GM12892 (cell line): ENCODE results near the gene ABHD17A.
"Not testable (repeated sequence)": the region's sequence is repeated elsewhere in the genome, so short reads cannot be mapped to it uniquely, and the experiment has no call there.

Source experiments
- DNase-seq: peaks from one replicate; pipeline ENCODE4 v3.0.0; 2011; ENCODE audit not compliant: insufficient read length
- FAIRE-seq: peaks from 2 replicates; lab custom pipeline; 2011; peaks lifted over from hg19 to GRCh38; lab: Jason Lieb, UNC
- POLR2A ChIP-seq: IDR thresholded peaks from 2 replicates; pipeline ENCODE4 v1.6.1; 2011; ENCODE audit warnings: low read depth, low read length, control low read depth
- POLR2AphosphoS5 ChIP-seq: IDR thresholded peaks from 2 replicates; pipeline ENCODE4 v1.6.1; 2011; ENCODE audit warnings: low read depth, low read length, control low read depth
- TAF1 ChIP-seq: IDR thresholded peaks from 2 replicates; pipeline ENCODE4 v1.6.1; 2011; ENCODE audit warnings: low read depth, mild to moderate bottlenecking, control low read depth, low read length, borderline replicate concordance

The ABHD17A gene

DNA sequence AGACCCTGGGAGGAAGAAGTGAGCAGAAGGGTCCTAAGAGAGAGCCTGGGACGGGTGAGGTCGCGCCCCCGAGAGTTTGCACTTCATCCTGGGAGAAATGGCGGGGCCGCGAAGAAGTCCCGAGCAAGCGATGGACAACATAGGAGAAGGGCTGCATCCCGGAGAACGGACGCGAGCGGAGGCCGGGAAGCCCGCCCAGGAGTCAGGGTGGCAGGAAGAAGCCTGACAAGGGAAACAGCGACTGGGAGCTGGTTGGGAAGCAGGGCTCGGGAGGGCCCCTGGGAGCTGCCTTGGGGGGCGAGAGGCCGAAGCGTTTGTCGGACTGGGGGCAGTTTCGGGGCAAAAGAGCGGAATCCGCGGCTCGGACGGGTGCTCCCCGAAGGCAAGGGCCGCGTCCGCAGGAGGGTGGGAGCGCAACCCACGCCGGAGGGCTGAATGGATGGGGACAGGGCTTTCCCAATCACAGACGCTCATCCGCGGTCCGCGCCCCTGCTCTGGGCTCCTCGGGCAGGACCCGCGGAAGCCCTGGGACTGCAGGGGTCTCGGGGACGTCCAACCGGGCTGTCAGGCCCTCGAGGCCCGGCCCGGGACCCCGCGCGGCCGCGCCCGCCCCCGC lies 469 bp downstream of the ABHD17A start:
- TF ChIP-seq POLR2A: 0 out of 2 replicates have a peak, but pooled peaks have one; percentile 41
- TF ChIP-seq TAF1: no peak
- no peak for TF ChIP-seq POLR2AphosphoS5
- no peak for DNase-seq
- no peak for FAIRE-seq

DNA sequence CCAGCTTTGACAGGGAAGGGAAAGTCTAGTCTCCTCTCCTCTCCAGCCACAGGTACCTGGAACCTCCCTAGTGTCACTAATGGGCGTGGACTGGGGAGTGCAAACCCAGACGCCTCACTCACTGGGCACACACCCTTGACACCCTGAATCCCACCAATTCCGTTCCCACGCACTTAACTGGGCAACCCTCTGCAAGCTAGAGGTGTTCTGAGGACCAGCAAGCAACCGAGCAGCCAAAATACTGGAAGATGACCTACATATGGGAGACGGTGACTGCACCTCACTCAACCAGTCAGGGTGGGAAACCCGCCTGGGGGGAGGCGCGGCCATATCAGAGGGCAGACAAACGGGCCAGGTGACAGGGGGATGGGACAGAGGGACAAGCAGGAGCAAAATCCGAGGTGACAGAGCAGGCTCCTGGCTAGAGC lies 991 bp downstream of the ABHD17A start:
- TF ChIP-seq POLR2A: no peak
- TF ChIP-seq POLR2AphosphoS5: no peak
- no peak for TF ChIP-seq TAF1
- peak; percentile 90 for FAIRE-seq
- no peak for DNase-seq

DNA sequence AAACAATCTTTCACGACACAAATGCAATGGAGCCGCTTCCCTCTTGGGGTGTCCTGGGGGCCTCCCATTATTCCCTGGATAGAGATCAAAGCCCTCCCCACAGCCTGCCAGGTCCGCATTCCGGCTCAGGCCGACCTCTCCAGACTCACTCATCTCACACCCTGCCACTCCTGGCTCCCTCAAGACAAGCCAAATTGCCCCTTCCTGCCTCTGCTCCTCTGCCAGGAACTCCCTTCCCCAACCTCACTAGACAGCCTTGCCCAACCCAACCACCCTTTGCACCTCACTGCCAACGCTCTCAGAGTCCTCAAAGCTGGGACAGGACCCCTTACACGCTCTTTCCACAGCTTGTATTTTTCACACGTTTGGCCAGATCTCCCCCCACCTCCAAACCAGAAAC lies 1.5 kb downstream of the ABHD17A start:
- DNase-seq (no peak), FAIRE-seq (no peak)
- no peak for TF ChIP-seq POLR2A
- TF ChIP-seq TAF1: no peak
- no peak for TF ChIP-seq POLR2AphosphoS5

DNA sequence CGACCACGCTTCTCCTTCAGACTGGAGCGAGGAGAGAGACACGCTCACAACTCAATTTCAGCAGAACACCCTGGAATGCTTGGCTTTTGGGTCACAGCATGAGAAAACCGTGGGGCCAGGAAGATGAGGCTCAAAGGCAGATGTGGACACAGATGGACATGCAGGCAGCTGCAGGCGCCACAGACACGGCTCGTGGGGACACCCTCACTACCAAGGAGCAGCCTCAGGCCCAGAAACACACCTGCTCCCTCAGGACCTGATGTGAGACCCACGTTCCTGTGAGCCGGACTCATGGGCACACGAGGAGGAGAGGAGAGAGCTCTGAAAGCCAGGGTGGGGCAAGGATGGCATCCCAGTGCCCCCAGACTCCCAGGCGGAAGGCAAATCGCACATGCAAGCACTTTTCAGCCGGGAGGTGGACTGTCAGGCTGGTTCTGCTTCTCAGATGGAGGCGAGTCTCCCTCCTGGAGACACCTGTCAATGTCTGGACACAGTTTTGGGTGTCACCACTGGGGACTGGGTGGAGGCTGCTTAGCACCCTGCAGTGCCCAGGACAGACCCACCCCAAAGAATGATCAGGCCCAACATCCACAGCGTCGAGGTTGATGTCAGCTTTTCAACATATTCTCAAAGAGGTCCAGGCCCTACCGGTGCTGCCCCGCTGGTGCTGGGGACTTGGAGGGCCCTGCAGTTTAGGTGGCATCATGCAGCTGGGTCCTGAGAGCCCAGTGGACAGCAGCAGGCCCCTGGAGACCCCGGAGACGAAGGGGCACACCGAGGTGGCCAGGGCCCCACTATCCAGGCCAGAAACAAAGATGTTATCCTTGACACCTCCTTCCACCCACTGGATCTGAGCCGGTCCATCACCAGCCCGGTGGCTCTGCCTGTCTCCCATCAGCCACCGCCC lies 2.3 kb downstream of the ABHD17A start:
- FAIRE-seq (no peak), DNase-seq (no peak)
- no peak for TF ChIP-seq TAF1

DNA sequence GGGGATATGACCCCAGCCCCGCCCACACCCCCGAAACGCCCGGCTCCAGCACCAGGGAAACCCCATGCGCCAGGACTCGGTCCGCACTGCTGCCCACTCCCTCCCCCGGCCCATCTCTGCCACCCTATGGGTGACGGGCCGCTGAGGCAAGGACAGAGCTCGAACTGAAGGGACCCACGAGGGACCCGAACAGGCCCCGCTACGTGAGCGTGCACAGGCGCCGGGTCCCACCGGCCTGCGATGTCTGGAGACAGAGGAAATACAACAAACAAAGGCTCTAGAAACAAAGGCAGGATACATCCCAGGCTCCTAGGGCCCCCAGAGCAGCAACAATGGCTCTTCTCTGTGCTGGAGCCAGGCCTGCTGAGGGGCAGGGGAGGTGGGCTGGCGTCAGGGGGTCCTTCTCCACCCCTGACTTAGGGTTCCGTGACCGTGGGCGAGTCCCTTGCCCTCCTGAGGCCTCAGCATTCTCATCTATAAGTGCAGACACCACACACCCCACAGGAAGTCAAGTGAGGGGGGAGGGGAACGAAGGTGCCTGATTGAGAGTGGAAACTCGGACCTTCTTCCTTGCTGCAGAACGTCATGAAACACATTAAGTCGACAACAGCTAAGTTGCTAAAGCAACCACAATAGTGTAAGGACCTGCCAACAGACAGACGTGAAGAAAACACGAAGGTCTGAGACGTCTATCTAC lies 3.1 kb downstream of the ABHD17A start:
- no peak for FAIRE-seq
- no peak for DNase-seq
- TF ChIP-seq POLR2AphosphoS5 (no peak), POLR2A (no peak), TAF1 (no peak)

DNA sequence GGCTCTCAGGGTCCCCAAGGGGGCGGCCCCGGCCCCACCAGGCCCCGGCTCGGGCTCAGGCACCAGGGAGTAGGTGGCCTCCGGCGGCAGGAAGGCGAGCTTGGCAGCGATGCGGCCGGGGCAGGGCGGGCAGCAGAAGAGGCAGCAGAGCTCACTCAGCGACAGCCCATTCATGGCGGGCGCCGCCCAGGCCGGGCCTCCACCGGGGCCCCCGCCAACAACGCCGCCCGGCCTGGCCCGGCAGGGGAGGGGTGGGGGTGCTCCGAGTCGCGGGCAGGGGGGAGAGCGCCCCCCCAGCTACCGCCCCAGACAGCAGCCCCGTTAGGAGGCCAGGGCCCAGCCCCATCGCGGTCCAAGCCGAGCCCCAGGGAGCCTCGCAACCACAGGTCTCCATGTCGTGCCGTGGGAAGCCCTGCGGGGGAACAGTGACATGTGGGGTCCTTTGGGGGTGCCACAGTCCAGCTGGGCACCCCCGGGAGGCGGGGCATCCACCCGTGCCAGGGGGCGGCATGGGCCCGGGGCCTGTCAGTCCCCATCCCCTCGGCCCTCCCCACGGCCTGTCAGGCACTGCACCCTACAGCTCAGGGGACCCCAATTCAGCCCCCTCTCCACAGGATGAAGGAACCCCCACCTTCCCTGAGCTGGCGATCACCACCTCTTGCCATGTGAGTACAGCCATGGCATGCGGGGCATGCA lies 3.8 kb downstream of the ABHD17A start:
- not testable (repeated sequence) for DNase-seq, FAIRE-seq

DNA sequence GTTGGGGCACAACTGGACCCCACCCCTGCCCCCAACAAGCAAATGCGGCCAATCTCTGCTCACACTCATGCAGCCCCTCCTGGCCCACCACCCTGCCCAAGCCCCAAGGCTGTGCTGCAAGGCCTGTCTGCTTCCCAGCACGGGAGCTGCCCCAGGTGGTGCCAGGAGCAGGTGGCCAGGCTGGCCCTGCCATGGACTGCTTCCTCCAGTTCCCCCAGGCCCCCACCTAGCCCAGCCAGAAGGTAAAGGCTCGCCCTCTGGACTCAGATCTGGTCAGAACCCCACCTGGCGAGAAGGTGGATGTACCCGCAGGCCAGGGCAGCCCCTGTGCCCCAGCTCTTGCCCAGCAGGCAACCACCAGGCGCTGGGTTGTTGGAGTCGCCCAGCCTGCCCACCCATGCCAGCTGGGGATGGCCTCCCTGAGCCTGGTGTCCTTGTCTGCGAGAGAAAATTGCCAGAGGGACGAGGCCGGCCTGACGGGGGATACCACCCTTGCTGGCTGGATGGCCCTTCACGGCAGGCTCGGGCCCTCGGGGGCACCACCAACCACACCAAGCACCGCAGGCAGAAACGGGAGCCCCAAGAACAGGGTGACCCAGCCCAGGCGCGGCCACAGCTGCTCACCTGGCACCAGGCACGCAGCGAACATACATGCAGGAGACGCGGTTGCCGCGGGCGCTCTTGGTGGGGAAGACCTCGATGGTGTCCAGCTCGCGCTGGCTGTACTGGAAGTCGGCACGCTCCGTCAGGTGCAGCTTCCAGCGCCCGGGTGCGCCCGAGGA lies 4.5 kb downstream of the ABHD17A start:
- no peak for DNase-seq
- no peak for FAIRE-seq
- TF ChIP-seq POLR2A (no peak), POLR2AphosphoS5 (no peak), TAF1 (no peak)

DNA sequence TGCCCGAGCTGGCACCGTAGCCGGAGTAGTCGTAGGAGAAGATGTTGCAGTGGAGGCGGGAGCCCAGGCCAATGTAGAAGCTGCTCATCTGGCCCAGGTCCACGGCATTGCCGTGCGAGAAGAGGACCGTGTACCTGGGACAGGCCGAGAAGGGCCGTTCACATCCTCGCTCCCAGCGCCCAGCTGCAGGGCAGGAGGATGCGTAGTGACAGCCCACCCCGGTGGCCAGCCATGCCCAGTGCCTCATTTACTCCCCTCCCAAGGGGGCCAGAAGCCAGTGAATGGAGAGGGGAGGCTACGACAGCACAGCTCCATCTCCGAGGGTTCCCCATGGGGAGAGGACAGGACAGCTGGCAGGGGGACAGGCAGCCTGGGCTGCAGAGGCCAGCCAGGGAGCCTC lies 5.3 kb downstream of the ABHD17A start:
- not testable (repeated sequence) for DNase-seq, FAIRE-seq

DNA sequence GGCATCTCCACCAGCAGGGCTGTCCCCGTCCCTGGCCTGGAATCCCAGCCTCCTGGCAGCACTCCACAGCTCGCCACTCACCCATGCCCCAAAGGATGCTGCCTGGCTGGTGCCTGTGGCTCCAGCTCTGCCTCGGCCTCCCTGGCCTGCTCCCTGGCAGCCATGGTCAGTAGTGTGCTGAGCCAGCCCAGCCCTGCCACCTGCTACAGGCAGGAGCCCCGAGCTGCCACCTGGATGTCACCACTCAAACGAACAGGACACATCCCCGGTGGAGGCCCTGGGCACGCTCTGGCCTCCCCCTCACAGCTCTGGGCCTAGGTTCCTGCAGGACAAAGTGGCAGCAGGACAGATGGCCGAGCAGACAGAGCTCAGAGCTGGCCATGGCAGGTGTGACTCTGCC lies 6.7 kb downstream of the ABHD17A start:
- FAIRE-seq, DNase-seq: not testable (repeated sequence)

DNA sequence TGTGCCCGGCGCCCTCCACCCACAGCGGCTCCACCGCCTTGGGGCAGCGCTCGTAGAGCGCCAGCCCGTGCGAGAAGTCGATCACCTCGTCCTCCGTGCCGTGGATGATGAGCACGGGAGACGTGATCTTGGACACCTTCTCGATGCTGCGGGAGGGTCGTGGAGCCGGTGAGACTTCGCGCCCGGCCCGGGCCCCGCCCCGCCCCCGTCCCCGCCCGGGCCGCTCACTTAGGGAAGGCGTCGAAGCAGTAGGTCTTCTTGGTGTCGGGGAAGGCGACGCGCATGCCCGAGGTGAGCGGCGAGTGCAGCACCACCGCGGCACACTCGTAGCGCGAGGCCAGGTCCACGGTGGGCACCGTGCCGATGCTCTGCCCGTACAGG lies 8.0 kb downstream of the ABHD17A start:
- not testable (repeated sequence) for DNase-seq, FAIRE-seq

DNA sequence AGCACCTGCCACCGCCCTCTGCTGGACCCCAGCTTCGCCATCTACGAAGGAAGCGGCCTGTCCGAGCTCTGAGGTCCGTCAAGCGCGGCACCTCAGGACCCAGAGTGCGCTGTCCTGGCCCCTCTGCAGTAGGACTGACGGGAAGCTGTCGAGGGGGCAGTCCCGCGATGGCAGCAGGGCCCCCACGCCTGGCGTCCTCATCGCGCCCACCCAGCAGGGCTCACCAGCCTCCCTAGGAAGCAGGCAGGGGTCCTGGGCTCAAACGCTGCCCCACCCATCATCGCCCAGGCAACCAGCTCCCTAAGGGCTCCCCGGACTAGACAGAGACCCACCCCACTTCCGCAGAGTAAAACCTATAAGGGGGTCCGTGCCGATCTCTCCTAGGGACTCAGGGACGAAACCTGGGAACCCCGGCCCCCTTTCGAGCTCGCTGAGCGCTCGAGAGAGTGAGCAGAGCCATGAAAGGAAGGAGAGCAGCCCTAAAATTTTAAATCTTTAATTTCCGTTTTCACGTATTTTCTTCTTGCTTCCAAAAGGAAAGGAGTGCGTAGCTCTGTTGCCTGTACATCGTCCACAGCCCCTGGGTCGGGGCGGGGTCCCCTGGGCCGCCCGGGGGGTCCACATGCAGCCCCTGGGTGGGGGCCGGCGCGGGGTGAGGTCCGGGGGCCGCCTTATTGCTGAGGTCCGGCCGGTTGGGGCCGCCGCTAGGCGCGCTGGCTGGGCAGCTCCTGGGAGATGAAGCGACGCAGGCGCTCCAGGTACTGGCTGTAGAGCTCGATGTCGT lies 8.6 kb downstream of the ABHD17A start:
- FAIRE-seq, DNase-seq: not testable (repeated sequence)
